KBM-7 (cell line): ENCODE results near the gene SLAMF1.
A peak's percentile ranks its signal among the peaks of the same experiment; 100 is the strongest.
"Not testable (repeated sequence)": the region's sequence is repeated elsewhere in the genome, so short reads cannot be mapped to it uniquely, and the experiment has no call there.

ENCODE experiments used
- DNase-seq: peaks from one replicate; pipeline ENCODE4 v3.0.0-alpha.2; 2015
- in situ Hi-C: fragments of 300-500 bp; cut with MboI; formaldehyde crosslinking; loops from 2 replicates; pipeline ENCODE4 v1.14.3; 2020; ENCODE audit warnings: low sequenced_read_pairs, low pct_unique_long_range_greater_than_20kb, mixed read lengths

The SLAMF1 gene

GRCh38 chr1:160646711-160647328 lies at the start of gene SLAMF1:
TSS of gene SLAMF1 (minus strand) at chr1:160647044. CDS start at chr1:160646945, 99 bp downstream.
- DNase-seq, result peak; percentile 64
- in situ Hi-C loops, result no loop called here

DNA sequence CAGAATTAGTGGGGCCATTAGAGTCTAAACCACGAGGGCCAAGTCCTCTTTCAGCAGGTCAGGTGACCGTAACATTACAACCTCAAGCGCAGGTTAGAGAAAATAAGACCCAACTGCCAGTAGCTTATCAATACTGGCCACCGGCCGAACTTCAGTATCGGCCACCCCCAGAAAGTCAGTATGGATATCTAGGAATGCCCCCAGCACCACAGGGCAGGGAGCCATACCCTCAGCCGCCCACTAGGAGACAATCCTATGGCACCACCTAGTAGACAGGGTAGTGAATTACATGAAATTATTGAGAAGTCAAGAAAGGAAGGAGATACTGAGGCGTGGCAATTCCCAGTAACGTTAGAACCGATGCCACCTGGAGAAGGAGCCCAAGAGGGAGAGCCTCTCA lies 45.5 kb upstream of the SLAMF1 start:
- peak; percentile 43 for DNase-seq
- in situ Hi-C loops, result not testable (repeated sequence)

DNA sequence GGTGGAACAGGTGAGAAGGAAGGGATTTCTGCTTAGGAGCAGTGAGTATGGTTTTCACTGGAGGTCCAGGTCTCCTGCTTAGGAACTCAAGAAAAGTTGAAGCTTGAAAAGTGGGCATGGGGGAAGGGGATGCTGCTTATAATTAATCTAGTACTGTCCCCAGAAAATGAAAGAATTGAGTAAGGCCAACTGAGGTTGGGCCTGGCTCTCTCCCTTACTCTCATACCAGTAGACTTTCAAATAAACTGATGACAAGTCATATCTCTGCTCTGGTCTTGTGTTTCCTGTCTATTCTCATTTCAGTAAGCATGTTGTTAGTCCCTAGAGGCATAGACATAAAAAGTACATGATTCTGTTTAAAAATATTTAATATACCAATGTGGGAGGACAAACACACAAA lies 38.4 kb upstream of the SLAMF1 start:
- in situ Hi-C loops, result no loop called here
- no peak for DNase-seq

DNA sequence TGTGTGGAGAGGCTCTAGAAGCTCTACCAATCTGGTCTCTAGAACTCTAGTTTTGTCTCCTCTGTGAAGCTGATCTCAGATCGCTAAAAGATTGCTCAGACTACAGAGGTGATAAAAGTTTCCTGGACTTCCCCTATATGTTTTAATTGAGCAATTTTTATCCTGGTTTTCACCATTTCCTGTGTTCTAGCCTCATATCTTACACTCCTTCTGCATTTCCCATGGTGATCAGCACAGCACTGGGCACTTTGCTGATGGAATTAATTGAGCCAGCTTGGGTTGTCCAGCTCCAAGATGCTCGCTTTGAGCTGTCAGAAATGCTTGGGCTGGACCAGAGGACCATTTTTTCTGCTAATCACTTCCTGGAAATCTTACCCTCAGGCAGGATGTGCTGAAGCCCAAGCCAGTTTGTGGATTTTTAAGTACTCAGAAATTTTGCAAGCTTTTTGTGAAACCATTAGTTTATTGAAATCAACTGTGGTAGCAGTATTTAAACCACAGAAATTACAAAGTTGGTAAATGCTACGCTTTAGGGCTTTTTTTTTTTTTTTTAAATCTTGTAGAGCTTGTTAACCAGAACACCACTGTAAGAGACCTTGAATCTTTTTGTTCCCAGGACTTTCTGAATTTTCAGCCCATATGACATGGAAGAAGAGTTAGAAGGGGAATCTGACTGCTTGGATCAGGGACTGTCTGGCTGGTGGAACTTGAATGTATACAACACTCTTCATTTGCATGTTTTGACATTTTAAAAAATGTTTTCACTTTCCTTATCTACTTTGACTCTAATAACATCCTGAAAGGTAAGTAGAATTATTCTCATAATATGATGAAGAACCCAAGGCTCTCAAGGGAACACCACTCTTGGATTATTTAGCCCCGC lies 36.4 kb upstream of the SLAMF1 start:
- DNase-seq, result no peak
- in situ Hi-C loops, result no loop called here

GRCh38 chr1:160681891-160682140 lies 35.0 kb upstream of the SLAMF1 start:
- in situ Hi-C loops, result no loop called here
- no peak for DNase-seq

- in situ Hi-C loops, result no loop called here
- DNase-seq, result peak; percentile 93
These were observed 34.4 kb upstream of the SLAMF1 start for GRCh38 chr1:160681066-160681890.

GRCh38 chr1:160680399-160680798 lies 33.6 kb upstream of the SLAMF1 start:
- DNase-seq, result no peak
- in situ Hi-C loops, result no loop called here

DNA sequence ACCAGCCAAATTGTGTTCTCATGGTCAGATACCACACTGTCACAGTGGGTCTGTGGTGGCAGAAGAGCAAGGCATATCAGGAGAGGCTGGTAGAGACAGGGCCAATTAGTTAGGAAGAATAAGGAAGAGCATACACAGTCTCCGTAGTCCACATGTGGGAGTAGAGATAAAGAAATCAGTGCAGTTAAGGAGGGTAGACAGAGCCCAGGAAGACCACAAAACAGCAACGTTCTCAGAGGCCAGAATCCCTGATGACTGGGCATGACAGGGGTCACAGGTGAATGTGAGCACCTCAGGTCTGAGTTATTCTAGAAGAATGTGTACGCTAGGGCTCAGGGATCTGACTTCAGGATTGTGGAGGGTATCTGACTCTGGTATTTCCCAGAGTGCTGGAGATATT lies 33.0 kb upstream of the SLAMF1 start:
- in situ Hi-C loops, result no loop called here
- no peak for DNase-seq

- in situ Hi-C loops, result no loop called here
- no peak for DNase-seq
These were observed 30.2 kb upstream of the SLAMF1 start for GRCh38 chr1:160676869-160677597.

GRCh38 chr1:160675641-160676410 lies 29.0 kb upstream of the SLAMF1 start:
- in situ Hi-C loops, result no loop called here
- DNase-seq, result peak; percentile 71

- DNase-seq, result no peak
These were observed 27.6 kb upstream of the SLAMF1 start for GRCh38 chr1:160674415-160674814.

GRCh38 chr1:160672789-160673695 lies 26.2 kb upstream of the SLAMF1 start:
- no peak for DNase-seq
- in situ Hi-C loops, result no loop called here

More at GRCh38 chr1:160674415-160674814, 27.6 kb upstream of the SLAMF1 start:
- in situ Hi-C loops, result no loop called here

GRCh38 chr1:160671603-160672517 lies 25.0 kb upstream of the SLAMF1 start:
- in situ Hi-C loops, result no loop called here
- DNase-seq, result no peak

DNA sequence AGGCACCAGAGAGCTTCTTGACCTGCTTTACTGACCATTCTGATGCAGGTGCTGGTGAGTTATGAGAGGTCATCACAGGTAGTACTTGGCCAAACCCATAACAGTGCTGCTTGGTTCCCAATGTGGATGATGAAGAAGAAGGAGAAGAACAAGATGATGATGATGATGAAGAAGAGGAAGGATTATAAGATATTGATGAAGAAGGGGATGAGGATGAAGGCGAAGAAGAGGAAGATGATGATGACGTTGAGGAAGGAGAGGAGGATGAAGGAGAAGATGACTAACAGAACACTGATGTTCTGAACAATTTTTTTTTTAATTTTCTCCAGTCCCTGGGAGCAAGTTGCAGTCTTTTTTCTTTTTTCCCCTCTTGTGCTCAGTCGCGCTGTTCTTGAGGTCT lies 23.9 kb upstream of the SLAMF1 start:
- in situ Hi-C loops, result no loop called here
- no peak for DNase-seq

DNA sequence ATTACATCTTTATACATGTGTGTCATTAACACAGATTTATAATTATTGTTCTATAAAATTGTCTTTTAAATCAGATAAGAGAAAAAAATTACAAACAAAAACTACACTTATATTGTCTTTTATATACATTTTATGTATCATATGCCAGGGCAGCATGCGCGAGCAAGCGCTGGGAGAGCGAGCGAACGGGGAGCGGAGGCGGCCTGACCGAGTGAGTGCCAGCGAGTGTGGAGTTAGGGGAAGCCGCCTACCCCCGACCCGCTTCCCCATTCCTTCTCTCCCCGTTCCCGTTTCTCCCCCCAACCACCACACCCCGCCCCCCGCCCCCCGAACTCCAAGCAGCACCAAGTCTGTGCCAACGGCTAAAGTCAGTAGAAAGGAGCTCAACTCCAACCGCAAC lies 23.0 kb upstream of the SLAMF1 start:
- no peak for DNase-seq
- in situ Hi-C loops, result no loop called here

GRCh38 chr1:160669276-160669675 lies 22.4 kb upstream of the SLAMF1 start:
- DNase-seq, result no peak
- in situ Hi-C loops, result no loop called here

DNA sequence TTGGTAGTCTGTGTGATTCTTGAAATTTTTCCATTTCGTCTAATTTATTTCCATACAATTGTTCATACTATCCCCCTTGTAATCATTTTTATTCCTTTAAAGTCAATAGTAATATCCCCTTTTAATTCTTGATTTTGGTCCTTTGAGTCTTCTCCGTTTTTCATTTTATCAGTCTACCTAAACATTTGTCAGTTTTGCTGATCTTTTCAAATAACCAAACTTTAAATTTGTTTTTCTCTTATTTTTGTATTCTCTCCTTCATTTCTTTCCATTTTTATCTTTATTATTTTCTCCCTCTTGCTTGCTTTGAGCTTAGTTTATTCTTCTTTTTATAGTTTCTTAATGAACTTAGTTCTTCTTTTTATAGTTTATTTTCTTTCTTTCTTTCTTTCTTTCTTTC lies 21.1 kb upstream of the SLAMF1 start:
- in situ Hi-C loops, result no loop called here

More for the DNA sequence above, 21.1 kb upstream of the SLAMF1 start:
- DNase-seq, result no peak
